Endothelial cell (in vitro differentiated cells): ENCODE measurements around the gene ZNF415. TPM values are rescaled to one million over a fixed set of nuclear protein-coding genes. Genes with fewer than 3 reads are reported as not detected.

Experiments used
- DNase-seq: peaks from one replicate; pipeline ENCODE4 v3.0.0; 2021; ENCODE audit warnings: low spot score
- H3K27ac Mint-ChIP-seq: one replicate; pipeline ENCODE4 v1.8.0; 2021; ENCODE audit warnings: mixed read lengths, inconsistent platforms; ENCODE audit not compliant: unreplicated experiment
- H3K27me3 Mint-ChIP-seq: one replicate; pipeline ENCODE4 v1.8.0; 2021; ENCODE audit warnings: mild to moderate bottlenecking, moderate library complexity, mixed read lengths, inconsistent platforms; ENCODE audit not compliant: unreplicated experiment
- H3K36me3 Mint-ChIP-seq: one replicate; pipeline ENCODE4 v1.8.0; 2021; ENCODE audit warnings: mild to moderate bottlenecking, low read depth, mixed read lengths, inconsistent platforms; ENCODE audit not compliant: unreplicated experiment
- H3K4me1 Mint-ChIP-seq: one replicate; pipeline ENCODE4 v1.8.0; 2021; ENCODE audit warnings: mild to moderate bottlenecking, mixed read lengths, inconsistent platforms; ENCODE audit not compliant: unreplicated experiment
- H3K4me3 Mint-ChIP-seq: one replicate; pipeline ENCODE4 v1.8.0; 2021; ENCODE audit warnings: mild to moderate bottlenecking, mixed read lengths, inconsistent platforms; ENCODE audit not compliant: unreplicated experiment
- H3K9me3 Mint-ChIP-seq: one replicate; pipeline ENCODE4 v1.8.0; 2021; ENCODE audit warnings: mixed read lengths, inconsistent platforms; ENCODE audit not compliant: unreplicated experiment
- long read RNA-seq: library from polyadenylated mRNA; unstranded; transcript quantifications from one replicate; pipeline ENCODE4 v2.0.0, GENCODE V29; 2020; ENCODE audit not compliant: unreplicated experiment
- total RNA-seq: library from RNA; stranded (reverse); fragmentation: NEBNext Ultra II Directional; extraction: Animal tissue kit (Norgen Biotek cat#: 25700); gene quantifications from one replicate; pipeline ENCODE4 v1.2.1, GENCODE V29; 2021; ENCODE audit not compliant: unreplicated experiment
- TF ChIP-seq, protein P1 (sequence below): fragments of 200-600 bp; sonication (generic); IDR thresholded peaks from one replicate; pipeline ENCODE4 v1.5.0; 2021; ENCODE audit warnings: antibody characterized with exemption; ENCODE audit not compliant: unreplicated experiment

Gene ZNF415
- 8.7 TPM for total RNA-seq
- long read RNA-seq, partial matches to known transcripts: 0 of 2 reads
- long read RNA-seq, other reads (novel, unspliced or antisense): 2 of 2 reads

DNA sequence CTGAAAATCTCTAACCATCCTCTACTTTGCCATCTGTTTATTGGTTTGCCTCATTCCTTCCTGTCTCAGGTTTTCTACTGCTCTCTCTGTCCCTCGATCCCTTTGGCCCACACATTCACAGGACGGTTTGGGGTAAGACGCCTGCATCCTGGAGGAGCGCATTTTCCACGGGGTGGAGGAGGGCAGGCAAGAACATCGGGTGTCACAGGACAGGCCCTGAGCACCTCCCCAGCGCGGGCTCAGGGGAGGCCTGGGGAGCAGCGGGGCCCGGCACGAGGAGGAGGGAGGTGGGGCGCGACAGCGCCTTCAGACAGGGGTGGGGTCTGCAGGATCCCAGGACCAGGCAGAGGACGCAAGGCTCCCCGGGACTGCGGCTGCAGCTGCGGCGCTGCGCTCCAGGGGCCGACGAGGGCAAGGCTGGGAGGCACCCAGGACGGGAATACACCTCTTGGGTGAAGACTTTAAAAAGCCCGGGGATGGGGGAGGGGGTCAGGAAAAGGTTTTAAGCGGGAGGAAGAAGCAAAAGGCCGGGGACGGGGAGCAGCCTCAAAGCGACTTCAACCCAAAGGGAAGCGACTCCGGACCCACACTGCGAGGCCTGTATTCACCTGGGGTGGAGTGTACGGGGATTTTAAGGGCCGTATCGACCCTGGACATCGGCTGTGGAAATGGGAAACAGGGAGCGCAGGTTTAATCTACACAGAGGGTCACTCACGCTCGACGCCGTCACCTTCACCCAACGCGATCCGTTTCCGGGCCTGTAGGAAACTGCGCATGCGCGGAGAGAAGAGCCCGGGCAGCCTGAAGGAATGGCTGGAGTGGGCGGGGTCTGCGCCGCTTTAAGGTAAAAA is at the start of gene ZNF415:
TSS of gene ZNF415 (minus strand) at position 770 of the 851 bp plus-strand sequence. CDS start 10,234 bp downstream, outside the sequence.
- peak; percentile 75 for DNase-seq
- TF ChIP-seq, protein P1, sequence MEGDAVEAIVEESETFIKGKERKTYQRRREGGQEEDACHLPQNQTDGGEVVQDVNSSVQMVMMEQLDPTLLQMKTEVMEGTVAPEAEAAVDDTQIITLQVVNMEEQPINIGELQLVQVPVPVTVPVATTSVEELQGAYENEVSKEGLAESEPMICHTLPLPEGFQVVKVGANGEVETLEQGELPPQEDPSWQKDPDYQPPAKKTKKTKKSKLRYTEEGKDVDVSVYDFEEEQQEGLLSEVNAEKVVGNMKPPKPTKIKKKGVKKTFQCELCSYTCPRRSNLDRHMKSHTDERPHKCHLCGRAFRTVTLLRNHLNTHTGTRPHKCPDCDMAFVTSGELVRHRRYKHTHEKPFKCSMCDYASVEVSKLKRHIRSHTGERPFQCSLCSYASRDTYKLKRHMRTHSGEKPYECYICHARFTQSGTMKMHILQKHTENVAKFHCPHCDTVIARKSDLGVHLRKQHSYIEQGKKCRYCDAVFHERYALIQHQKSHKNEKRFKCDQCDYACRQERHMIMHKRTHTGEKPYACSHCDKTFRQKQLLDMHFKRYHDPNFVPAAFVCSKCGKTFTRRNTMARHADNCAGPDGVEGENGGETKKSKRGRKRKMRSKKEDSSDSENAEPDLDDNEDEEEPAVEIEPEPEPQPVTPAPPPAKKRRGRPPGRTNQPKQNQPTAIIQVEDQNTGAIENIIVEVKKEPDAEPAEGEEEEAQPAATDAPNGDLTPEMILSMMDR: no peak
- H3K4me3 Mint-ChIP-seq: peak within 1 kb of the TSS; percentile 90
- H3K27me3 Mint-ChIP-seq: peaks cover 18% of the 10 kb centered on the region
- H3K4me1 Mint-ChIP-seq: peaks cover 24% of the 10 kb centered on the region
- H3K36me3 Mint-ChIP-seq: peaks cover 16% of the 10 kb centered on the region
- no peaks in the 10 kb centered on the region for H3K9me3 Mint-ChIP-seq
- H3K27ac Mint-ChIP-seq: peak within 1 kb of the TSS; percentile 5

DNA sequence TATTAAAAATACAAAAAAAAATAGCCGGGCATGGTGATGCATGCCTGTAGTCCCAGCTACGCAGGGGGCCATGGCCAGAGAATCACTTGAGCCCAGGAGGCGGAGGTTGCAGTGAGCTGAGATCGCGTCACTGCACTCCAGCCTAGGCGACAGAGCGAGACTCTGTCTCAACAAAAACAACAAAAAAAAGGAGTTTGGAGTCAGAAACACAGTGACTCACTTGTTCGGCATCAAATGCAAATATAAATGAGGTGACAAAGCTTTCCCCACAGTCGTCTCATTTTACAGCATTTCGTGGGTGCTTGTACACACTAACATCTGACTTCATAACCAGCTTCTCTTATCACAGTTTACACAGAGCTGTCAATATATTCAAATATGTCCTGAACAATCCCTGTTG is 49.5 kb upstream of the ZNF415 start:
- H3K4me3 Mint-ChIP-seq: no peak overlapping the region

DNA sequence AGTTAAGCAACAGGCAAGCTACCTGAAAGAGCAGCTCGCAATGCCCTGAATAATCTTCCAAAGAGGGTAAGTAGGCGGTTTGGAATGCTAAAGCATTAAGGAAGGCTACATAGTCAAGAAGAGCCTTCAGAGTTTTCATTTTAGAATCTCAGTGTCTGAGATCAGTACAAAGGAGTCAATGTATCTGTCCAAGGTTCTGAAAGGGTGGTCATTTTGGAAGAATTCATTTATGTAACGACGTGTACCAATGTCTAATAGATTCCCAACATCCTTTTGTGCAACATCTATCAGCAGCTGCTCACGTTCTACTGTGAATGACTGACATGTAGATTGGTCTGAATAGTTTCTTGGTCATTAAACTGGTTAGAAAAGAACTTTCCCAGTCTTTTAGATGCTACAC is 45.3 kb upstream of the ZNF415 start:
- Mint-ChIP-seq H3K4me1 (no peaks in the 10 kb centered on the region), H3K9me3 (peaks cover 20% of the 10 kb centered on the region), H3K36me3 (peaks cover 28% of the 10 kb centered on the region)

More for the DNA sequence above, 49.5 kb upstream of the ZNF415 start:
- Mint-ChIP-seq H3K36me3 (peaks cover 22% of the 10 kb centered on the region), H3K27ac (no peak overlapping the region), H3K27me3 (peaks cover 2% of the 10 kb centered on the region), H3K9me3 (peaks cover 5% of the 10 kb centered on the region), H3K4me1 (no peaks in the 10 kb centered on the region)
- DNase-seq: no peak
- TF ChIP-seq, protein P1: no peak

DNA sequence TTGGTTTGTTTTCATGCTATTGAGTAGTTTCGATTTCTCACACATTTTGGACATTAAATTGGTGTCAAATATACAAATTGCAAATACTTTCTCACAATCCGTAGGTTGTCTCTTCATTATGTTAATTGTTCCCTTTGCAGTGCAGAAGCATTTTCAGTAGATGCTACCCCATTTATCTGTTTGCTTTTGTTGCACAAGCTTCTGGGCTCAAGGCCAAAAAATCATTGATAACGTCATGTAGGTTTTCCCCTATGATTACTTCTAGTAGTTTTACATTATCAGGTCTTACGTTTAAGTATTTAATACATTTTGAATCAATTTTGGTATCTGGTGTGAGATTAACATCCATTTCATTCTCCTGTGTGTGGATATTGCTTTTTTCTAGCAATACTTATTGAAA is 40.2 kb upstream of the ZNF415 start:
- no peaks in the 10 kb centered on the region for H3K4me1 Mint-ChIP-seq
- H3K27ac Mint-ChIP-seq: no peak overlapping the region
- TF ChIP-seq, protein P1: no peak
- peaks cover 19% of the 10 kb centered on the region for H3K9me3 Mint-ChIP-seq
- peaks cover 4% of the 10 kb centered on the region for H3K27me3 Mint-ChIP-seq
- no peak for DNase-seq
- H3K4me3 Mint-ChIP-seq: peak overlapping the region; percentile 58
- peaks cover 24% of the 10 kb centered on the region for H3K36me3 Mint-ChIP-seq

More for the DNA sequence above, 45.3 kb upstream of the ZNF415 start:
- Mint-ChIP-seq H3K4me3 (no peak overlapping the region), H3K27ac (no peak overlapping the region), H3K27me3 (peaks cover 2% of the 10 kb centered on the region)
- no peak for DNase-seq
- TF ChIP-seq, protein P1: no peak

DNA sequence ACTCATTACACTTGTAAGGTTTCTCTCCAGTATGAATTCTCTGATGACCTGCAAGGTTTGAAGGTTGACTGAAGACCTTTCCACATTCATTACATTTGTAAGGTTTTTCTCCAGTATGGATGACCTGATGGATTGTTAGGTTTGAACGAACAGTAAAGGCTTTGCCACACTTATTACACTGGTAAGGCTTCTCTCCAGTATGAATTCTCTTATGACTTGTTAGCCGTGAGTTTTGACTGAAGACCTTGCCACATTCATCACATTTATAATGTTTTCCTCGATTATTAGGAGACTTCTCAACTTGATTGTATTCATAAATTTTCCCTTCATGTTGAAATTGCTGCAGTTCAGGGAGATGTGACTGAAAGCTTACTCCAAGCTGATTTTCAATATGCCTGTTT is 33.0 kb upstream of the ZNF415 start:
- no peaks in the 10 kb centered on the region for H3K4me1 Mint-ChIP-seq
- H3K4me3 Mint-ChIP-seq: peak overlapping the region; percentile 83
- no peak for DNase-seq
- H3K36me3 Mint-ChIP-seq: peaks cover 34% of the 10 kb centered on the region
- TF ChIP-seq, protein P1: no peak
- H3K27me3 Mint-ChIP-seq: no peaks in the 10 kb centered on the region
- no peak overlapping the region for H3K27ac Mint-ChIP-seq
- H3K9me3 Mint-ChIP-seq: peaks cover 5% of the 10 kb centered on the region
